HG02763 (cell line): ENCODE data around the gene MIPEP.
"Not testable (repeated sequence)": the region's sequence is repeated elsewhere in the genome, so short reads cannot be mapped to it uniquely, and the experiment has no call there.

Experiments used
- ATAC-seq: cut with Tn5 transposase; IDR thresholded peaks from one replicate; pipeline ENCODE4 v1.9.1; 2021; ENCODE audit warnings: mild to moderate bottlenecking, moderate library complexity; ENCODE audit not compliant: unreplicated experiment

The MIPEP gene

DNA sequence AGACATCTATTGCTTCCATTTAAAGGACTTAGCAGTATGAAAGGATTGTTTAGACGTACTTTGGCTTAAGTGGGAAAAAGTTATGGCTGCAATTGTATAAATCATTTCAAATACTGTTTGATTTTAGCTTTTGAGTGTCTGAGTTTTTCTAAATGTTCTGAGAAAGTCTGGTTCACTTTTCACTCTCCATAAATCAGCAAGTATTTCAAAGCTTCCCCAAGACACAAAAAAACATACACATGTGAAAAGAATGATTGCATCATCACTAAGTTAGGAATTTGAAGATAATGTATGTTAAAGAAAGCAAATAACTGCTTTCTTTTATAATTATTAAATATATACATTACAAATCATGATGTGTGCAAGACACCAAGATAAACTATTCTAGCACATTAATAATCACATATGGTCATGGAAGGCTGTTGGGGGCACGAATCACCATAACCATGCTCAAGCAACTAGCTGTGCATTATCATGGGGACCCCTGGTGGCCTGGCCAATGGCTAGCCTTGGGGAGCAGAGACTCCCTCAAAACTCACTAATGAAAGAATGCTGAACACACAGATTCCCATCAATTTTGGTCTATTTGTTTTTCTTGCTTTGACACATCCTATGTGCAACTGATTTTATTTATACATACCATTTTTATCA, 111.1 kb downstream of the MIPEP start:
- no peak for ATAC-seq

- peak; percentile 20 for ATAC-seq
These were observed 111.7 kb downstream of the MIPEP start for GRCh38 chr13:23777575-23777870.

GRCh38 chr13:23776698-23777574, 112.3 kb downstream of the MIPEP start:
- peak; percentile 96 for ATAC-seq

GRCh38 chr13:23772717-23773116, 116.5 kb downstream of the MIPEP start:
- no peak for ATAC-seq

GRCh38 chr13:23771956-23772355, 117.2 kb downstream of the MIPEP start:
- no peak for ATAC-seq

- peak; percentile 93 for ATAC-seq
These were observed 117.6 kb downstream of the MIPEP start for GRCh38 chr13:23771552-23771951.

DNA sequence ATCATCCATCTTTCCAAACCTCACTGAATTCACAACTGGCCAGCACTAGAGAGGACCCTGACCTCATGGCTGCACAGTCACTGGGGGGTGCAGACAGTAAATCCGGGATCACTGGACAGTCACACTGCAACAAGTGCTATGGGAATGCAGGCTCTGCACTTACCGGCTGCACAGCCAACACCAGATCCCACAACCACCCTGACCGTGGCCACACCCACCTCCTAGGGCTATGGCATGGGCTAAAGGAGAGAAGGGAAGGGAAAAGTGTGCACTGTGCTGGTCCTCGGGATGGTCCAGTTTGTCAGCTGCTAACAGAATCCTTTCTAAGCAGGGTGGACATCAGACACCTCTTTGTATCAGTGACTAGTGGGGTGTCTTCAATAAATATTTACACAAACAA, 118.2 kb downstream of the MIPEP start:
- no peak for ATAC-seq

GRCh38 chr13:23770428-23770827, 118.8 kb downstream of the MIPEP start:
- ATAC-seq = no peak

DNA sequence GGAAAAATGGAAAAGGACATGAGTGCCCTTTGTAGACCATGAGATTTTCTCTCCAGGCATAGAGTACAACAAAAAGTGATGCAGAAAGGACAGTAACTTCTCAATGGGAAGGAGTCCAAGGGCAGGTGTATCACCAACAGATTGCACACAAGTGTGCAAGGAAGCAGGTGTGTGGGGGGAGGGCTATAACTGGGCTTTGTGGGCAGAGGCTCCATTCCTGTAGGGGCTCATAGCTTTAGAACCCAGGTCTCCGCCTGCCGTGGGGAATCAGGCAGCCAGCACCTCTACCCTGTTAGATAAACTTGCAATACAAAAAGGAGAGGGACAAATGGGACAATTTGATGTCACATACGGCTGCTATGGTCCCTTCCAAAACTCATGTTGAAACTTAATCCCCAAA, 119.8 kb downstream of the MIPEP start:
- no peak for ATAC-seq

GRCh38 chr13:23767838-23768237, 121.4 kb downstream of the MIPEP start:
- no peak for ATAC-seq

DNA sequence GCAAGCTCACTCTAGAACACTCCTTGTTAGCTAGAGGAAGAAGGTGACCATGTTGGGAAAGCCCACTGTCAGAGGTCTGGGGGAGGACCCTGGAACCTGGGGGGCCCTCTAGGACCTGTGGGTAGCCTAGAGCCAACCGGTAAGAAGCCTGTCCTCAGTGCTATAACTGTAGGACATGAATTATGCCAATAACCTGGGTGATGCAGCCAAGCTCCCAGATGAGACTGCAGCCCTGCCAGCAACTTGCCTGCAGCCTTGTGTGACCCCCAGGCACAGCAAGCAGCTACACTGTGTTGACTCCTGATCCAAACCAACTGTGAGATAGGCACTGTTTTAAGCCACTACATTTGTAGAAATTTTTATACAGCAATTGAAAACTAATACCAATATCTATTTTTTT, 122.3 kb downstream of the MIPEP start:
- no peak for ATAC-seq

- ATAC-seq = no peak
These were observed 122.9 kb downstream of the MIPEP start for GRCh38 chr13:23766283-23766682.

DNA sequence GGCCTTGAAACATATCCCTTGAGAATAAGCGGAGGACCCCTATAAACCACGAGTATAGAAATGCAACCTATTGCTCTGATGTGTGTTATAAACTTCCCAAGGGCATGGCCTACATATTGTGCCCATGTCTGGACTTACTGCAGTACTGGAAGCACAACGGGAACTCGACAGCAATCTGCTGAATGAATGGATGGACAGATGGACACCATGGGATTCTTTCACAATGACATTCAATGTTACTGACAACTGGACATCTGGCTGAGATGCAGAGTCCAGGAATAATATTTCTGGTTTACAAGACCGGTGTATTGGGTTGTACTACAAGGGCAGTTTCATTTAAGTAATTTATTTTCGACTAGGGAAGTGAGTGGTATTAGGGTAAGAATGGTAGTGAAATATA, 123.7 kb downstream of the MIPEP start:
- no peak for ATAC-seq

DNA sequence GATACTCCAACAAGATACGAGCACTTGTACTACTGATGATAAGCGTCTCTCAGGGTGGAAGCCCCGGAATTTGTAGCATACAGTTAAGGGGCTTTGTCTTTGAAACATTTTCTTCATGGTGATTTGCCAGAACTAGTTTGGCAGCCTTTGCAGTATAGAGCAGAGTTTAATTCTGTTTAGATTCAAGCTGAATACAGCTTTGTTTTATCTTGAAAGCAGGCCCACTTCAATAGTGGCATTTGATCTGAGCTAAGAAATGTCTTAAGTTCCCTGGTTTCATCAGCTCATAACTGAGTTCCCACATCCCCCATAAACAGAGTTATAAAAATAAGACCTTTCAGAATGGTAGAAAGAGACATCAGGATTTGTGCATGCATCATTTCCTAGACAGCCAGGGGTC, 125.9 kb downstream of the MIPEP start:
- ATAC-seq = no peak

- ATAC-seq = not testable (repeated sequence)
These were observed 127.4 kb downstream of the MIPEP start for GRCh38 chr13:23761760-23762159.

GRCh38 chr13:23760000-23760399, 129.2 kb downstream of the MIPEP start:
- no peak for ATAC-seq

DNA sequence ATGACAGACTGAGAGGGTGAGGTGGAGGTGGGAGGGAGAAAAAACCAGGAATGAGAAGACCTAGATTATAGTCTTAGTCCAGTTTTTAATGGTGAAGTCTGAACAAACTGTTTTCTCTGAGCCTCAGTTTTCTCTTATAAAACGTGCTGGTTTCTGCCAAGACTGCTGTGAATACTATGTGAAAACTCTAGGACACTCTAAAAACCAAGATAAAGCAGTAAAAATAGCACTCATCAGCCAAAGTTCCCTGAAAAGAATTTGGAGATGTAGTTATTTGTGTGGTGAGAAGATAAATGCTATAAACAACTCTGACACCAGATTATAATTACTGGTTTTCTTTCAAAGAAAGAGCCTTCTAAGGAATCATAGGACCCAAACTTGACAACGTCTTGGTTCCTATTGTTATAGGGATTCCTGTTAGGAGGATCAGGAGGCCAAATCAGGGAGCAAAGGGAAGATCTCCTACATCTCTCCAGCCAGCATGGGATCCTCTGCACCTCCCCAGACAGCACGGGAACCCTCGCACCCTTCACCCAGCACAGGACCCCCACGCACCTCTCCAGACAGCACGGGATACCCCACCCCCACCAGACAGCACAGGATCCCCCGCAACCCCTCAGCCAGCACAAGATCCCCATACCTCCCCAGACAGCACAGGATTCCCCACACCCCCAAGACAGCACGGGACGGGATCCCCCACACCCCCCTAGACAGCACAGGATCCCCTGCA, 130.2 kb downstream of the MIPEP start:
- no peak for ATAC-seq

DNA sequence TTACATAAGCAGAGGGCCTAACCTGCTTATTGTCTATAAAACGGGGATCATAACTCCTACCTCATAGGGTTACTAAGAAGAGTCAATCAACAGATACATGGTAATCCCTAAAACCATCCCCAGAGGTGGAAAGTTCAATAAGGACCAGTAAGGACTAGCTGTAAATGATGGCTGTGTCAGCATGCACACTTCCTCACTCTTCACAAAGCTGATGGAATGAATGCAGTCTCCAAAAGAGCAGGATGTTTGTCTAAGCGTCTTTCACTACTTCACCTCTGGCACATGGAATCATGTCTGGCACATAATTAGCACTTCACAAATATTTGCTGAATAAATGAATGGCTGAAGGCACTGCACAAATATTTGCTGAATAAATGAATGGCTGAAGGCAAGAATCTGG, 134.2 kb downstream of the MIPEP start:
- no peak for ATAC-seq

- ATAC-seq = no peak
These were observed 134.7 kb downstream of the MIPEP start for GRCh38 chr13:23754506-23754905.

GRCh38 chr13:23753458-23753857, 135.7 kb downstream of the MIPEP start:
- ATAC-seq = no peak

DNA sequence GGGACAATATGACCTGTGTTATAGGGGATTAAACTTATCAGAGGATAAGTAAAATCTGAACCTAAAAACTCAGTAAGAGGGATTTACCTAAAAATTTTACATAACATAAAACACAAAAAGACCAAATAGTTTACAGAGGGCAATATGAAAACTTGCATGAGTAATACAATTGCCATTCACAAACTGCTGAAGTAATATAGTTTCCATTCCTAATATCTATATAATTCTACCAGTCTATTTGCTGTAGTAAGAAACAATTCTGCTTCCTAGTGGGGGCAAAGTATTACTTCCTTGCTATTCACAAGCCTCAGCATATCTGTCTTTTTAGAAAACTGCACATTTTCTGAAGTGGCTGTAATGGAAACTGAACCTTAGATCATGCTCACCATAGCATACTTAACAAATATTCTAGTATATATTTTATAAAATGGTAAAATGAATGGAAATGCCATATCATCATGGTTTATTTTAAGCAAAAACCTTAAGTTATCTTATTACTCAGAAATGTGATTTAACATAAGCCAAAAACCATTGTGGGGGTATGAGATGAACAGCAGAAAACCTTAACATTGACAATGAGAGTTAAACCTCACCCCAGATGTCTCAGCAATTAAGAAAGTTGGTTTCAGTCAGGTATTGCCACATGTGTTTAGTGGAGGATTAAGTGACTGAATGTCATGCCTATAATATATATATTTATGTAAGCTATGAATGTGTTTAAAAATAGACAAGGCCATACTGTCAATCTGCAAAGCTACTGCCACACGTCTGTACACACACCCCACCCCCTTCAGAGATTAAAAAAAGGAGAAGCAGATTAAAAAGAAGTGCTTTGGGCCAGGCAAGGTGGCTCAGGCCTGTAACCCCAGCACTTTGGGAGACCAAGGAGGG, 136.8 kb downstream of the MIPEP start:
- ATAC-seq = peak; percentile 56
